AG04449 (cell line): Measurements from ENCODE around the gene USH2A.

ENCODE experiments used
- CTCF ChIA-PET: fragments of 350-600 bp; formaldehyde crosslinking; extraction: SDS; loops from one replicate; lab custom pipeline; 2021; ENCODE audit warnings: antibody characterized with exemption; lab: Yijun Ruan, JAX
- POLR2A ChIA-PET: fragments of 400-600, 350-600 bp; formaldehyde crosslinking; extraction: SDS; loops from one replicate; lab custom pipeline; 2020; ENCODE audit warnings: antibody characterized with exemption, inconsistent platforms; lab: Yijun Ruan, JAX
- DNase-seq: peaks from one replicate; pipeline ENCODE4 v3.0.0-alpha.2; 2010; ENCODE audit warnings: low read depth, low spot score
- H3K4me3 ChIP-seq: 2 replicates; pipeline ENCODE4 v1.5.1; 2011; ENCODE audit warnings: low read depth, mild to moderate bottlenecking, control low read depth, low read length
- CTCF ChIP-seq: IDR thresholded peaks from one replicate; pipeline ENCODE4 v1.5.1; 2011; ENCODE audit warnings: mild to moderate bottlenecking, moderate library complexity, low read length, control low read depth, inconsistent platforms; ENCODE audit not compliant: insufficient read depth; ENCODE audit errors: missing control alignments

The USH2A gene

DNA sequence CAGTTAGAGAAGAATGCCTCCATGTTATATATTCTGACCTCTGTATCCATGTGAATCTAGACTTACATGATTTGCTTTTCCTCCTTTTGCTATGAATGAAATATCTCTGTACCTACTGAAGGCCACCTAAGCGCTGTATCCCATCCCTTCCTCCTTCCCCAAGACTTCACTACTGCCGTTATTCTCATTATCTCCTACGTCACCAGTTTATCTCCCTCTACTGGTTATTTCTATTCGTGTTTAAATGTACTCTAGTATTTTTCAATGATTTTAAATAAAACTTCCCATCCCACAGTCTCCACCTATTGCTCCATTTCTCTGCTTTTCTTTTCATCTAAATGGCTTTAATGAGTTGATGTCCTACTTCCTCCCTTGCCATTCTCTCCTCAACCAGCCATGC is 746.1 kb downstream of the USH2A start:
- H3K4me3 ChIP-seq, result no peak overlapping the region
- ChIA-PET POLR2A (no interaction called here), CTCF (interaction anchor here (2.7 kb wide), 1 partner anchor 33 kb away, joined by 7 read pairs; no protein-coding TSS in a partner anchor)
- DNase-seq, result no peak
- no peak for TF ChIP-seq CTCF

DNA sequence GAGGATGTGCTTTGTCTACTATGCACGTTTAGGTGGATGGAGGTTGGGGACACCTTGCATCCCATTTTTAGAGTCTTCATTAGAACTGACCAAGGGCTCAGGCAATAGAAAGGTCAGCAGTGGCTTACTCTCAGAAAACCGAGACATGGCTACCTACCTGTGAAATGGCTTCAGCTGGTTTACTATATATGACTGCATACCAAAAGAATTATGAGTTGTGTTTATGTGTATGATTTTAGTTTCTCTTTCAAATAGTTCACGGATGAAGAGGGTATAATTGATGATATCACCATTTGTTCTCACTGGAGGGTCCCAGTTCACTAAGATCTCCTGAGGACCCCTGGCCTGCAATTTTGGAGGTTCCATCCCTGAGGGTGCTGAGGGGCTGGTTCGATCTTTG is 749.3 kb downstream of the USH2A start:
- no peak overlapping the region for H3K4me3 ChIP-seq
- ChIA-PET CTCF (interaction anchor here (1.0 kb wide), 1 partner anchor 23 kb away, joined by 3 read pairs; no protein-coding TSS in a partner anchor), POLR2A (no interaction called here)
- no peak for TF ChIP-seq CTCF
- DNase-seq, result no peak

DNA sequence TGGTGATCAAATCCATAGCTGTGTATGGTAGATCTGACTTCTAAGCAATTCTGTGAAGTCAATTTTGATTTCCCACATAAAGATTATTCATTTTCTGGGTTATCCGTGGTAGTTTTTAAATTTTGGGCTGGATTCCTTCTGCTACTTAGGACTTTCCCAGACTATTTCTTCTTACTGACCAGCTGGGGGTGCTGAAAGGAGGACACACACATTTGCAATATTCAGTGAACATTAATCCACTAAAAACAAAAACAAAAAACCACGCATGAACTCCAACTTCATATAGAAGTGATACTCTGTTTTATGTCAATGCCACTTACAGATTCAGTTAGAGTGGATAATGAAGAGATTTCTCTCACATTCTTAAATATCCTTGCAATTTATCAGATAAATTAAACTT is 750.8 kb downstream of the USH2A start:
- POLR2A ChIA-PET, result no interaction called here
- no peak for DNase-seq
- TF ChIP-seq CTCF, result no peak
- CTCF ChIA-PET, result interaction anchor here (1.0 kb wide), 1 partner anchor 9 kb away, joined by 3 read pairs; no protein-coding TSS in a partner anchor
- H3K4me3 ChIP-seq, result no peak overlapping the region

DNA sequence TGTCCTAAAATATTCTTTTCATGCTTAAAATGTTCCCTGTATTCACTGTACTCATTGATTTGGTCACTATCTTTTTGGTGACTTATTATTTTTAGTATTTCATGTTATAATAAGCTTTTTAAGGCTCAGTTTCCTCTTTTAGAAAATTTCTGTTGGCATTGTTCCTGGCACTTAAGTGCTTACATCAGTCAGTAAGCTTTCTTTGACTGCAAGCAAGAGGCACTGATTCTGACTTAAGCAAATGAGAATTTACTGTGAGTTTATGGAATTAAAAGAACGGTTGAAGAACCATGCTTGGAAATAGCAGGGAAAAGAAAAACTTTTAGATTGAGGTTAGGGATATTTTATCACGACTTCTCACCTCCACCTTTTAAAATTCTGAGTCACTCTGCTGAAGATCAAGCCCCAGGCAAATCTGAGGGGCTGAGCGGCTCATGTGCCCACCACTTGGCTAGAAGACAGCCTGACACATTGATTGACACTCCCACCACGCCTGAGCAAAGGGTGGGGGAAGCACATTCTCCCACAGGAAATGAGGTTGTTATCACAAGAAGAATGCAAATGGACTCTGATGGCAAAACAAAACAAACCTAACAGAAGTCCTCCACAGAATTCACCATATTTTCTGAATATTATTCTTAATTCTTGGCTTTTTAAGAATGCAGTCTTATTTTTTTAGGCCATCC is 753.3 kb downstream of the USH2A start:
- ChIA-PET CTCF (no interaction called here), POLR2A (no interaction called here)
- DNase-seq, result peak; percentile 37
- H3K4me3 ChIP-seq, result no peak overlapping the region
- no peak for TF ChIP-seq CTCF

DNA sequence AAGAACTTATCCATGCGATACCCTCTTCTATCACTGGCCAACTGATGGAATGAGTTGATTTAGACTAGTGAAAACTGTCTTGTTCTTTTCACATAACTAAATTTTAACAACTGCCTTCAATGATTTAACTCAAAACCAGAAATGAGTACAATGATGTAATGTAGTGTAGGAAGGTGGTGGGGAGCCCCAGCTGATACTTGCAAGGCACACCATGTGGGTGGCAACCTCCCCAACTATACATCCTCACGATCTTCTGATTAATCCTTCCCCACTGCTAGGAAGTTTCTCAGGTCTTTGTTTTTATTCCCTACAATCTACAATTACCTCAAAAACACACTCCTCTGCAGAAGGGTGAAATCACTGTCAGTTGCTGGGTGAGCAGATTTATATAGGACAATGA is 755.5 kb downstream of the USH2A start:
- no peak for DNase-seq
- ChIA-PET CTCF (no interaction called here), POLR2A (no interaction called here)
- TF ChIP-seq CTCF, result no peak
- no peak overlapping the region for H3K4me3 ChIP-seq

GRCh38 chr1:215665215-215665614 is 758.0 kb downstream of the USH2A start:
- CTCF ChIA-PET, result no interaction called here
- DNase-seq, result peak; percentile 24
- no peak for TF ChIP-seq CTCF
- H3K4me3 ChIP-seq, result no peak overlapping the region
- POLR2A ChIA-PET, result no interaction called here
